Uterus (tissue), 2 donors: ENCODE data around the gene TMEM51.

Experiments used
- CTCF ChIP-seq, 4 experiments: fragments of 200-600 bp in 2 of 4; fragments of 450-650 bp in 2 of 4; sonication (generic) in 2 of 4; IDR thresholded peaks; one replicate each; pipeline ENCODE4 v1.5.1; 2016 to 2019; ENCODE audit warnings: antibody characterized with exemption in 4 of 4, mild to moderate bottlenecking in 2 of 4, moderate library complexity in 1 of 4
- POLR2A ChIP-seq, 2 donors: fragments of 450-650 bp; IDR thresholded peaks; one replicate each; pipeline ENCODE4 v1.6.1; 2016; ENCODE audit warnings: antibody characterized with exemption in 2 of 2, mild to moderate bottlenecking in 1 of 2, moderate library complexity in 1 of 2

GRCh38 chr1:15243275-15244043, 89.9 kb downstream of the TMEM51 start:
- no peak for TF ChIP-seq CTCF (IDR thresholded peaks at IDR 0.05)
- TF ChIP-seq POLR2A (IDR thresholded peaks at IDR 0.05) = no peak
